LNCaP clone FGC (cell line): Measurements from ENCODE around the gene TEP1.
"Not testable (repeated sequence)": the region's sequence is repeated elsewhere in the genome, so short reads cannot be mapped to it uniquely, and the experiment has no call there.

Source experiments
- DNase-seq: peaks from one replicate; pipeline ENCODE4 v3.0.0-alpha.2; 2011; ENCODE audit warnings: low read depth
- H3K4me3 ChIP-seq: 2 replicates; pipeline ENCODE4 v1.5.1; 2011; ENCODE audit warnings: mild to moderate bottlenecking, low read depth, low read length, control low read depth
- TF ChIP-seq, protein P1 (sequence below): IDR thresholded peaks from 2 replicates; pipeline ENCODE4 v1.5.1; 2012; ENCODE audit warnings: mild to moderate bottlenecking; ENCODE audit not compliant: control insufficient read depth, insufficient read depth; ENCODE audit errors: extremely low read depth

TEP1 gene

DNA sequence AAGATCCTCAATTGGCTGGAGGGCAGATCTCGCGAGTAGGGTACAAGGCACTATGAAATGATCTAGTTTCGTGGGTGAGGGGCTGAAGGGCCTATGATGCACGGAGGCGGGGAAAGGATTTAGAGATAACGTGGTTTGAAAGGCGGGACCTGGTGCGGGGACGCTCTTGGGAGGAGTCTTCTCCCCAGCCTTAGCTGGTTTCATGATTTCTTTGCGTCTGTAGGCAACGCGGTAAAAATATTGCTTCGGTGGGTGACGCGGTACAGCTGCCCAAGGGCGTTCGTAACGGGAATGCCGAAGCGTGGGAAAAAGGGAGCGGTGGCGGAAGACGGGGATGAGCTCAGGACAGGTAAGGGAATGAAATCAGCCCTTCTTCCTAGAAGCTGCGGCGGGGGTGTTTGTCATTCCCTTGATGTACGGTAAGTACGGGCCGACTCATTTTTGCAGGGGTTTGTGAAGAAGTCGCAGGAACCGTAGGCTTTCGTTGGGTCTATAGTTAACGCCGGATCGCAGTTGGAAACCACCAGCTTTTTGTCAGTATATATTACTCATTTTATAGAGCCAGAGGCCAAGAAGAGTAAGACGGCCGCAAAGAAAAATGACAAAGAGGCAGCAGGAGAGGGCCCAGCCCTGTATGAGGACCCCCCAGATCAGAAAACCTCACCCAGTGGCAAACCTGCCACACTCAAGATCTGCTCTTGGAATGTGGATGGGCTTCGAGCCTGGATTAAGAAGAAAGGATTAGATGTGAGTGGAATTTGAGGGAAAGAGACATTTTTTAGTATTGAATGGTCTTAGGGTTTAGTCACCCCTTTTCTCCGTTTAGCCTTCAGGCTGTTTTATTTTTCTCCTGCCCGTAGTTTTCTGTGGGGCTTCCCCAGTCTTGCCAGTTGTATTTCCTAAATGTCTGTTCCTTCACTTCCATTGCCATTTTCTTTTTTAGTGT lies 42.3 kb upstream of the TEP1 start:
- TF ChIP-seq, protein P1, sequence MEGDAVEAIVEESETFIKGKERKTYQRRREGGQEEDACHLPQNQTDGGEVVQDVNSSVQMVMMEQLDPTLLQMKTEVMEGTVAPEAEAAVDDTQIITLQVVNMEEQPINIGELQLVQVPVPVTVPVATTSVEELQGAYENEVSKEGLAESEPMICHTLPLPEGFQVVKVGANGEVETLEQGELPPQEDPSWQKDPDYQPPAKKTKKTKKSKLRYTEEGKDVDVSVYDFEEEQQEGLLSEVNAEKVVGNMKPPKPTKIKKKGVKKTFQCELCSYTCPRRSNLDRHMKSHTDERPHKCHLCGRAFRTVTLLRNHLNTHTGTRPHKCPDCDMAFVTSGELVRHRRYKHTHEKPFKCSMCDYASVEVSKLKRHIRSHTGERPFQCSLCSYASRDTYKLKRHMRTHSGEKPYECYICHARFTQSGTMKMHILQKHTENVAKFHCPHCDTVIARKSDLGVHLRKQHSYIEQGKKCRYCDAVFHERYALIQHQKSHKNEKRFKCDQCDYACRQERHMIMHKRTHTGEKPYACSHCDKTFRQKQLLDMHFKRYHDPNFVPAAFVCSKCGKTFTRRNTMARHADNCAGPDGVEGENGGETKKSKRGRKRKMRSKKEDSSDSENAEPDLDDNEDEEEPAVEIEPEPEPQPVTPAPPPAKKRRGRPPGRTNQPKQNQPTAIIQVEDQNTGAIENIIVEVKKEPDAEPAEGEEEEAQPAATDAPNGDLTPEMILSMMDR = no peak
- peak overlapping the region; percentile 96 for H3K4me3 ChIP-seq
- DNase-seq = peak; percentile 80

DNA sequence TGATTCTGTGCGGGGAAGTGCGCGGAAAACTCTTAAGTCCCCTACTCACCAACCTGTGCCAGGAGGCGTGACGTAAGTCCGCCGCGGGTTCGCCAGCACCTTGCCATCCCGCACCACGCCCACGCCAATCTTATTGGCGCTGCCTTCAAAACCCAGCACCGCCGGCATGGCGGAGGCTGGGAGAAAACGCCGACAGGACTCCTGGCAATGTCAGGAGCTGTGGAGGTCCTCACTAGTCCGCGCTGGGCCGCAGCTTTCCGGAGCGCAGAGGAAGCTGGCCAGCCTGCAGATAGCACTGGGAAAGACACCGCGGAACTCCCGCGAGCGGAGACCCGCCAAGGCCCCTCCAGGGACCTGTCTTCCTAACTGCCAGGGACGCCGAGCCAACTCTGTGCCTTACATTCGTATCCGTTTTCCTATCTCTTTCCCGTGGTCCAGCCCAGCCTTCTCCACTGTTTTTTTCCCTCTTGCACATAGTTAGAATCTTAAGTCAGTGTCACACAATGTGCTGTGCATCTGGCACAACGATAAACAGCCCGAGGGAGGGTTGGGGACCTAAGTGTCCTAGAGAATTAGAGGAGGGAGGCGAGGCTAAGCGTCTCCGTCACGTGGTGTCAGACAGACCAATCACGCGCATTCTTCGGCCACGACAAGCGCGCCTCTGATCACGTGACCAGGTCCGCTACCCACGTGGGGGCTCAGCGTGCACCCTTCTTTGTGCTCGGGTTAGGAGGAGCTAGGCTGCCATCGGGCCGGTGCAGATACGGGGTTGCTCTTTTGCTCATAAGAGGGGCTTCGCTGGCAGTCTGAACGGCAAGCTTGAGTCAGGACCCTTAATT lies 41.4 kb upstream of the TEP1 start, which contains the start of the genes APEX1 and OSGEP:
TSS of gene APEX1 (plus strand) at position 711 of the 839 bp plus-strand sequence. CDS start 420 bp downstream, outside the sequence.
TSS of gene OSGEP (minus strand) at position 297 of the 839 bp plus-strand sequence. CDS start at position 168, 129 bp downstream.
- TF ChIP-seq, protein P1 = no peak
- H3K4me3 ChIP-seq = peak within 1 kb of the TSS; percentile 96
- DNase-seq = peak; percentile 99

DNA sequence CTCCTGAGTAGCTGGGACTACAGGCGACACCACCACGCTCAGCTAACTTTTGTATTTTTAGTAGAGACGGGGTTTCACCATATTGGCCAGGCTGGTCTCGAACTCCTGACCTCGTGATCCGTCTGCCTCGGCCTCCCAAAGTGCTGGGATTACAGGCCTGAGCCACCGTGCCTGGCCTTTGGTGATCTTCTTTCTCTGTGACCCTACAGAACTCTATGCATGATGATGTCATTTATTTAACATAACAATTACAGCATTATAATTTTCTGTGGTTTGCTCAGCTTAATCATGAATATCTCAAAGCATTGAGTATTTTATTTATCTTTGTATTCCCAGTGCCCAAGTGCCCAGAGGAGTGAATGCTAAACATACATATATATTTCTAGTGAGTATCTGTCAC lies 39.5 kb upstream of the TEP1 start:
- H3K4me3 ChIP-seq, DNase-seq: not testable (repeated sequence)

DNA sequence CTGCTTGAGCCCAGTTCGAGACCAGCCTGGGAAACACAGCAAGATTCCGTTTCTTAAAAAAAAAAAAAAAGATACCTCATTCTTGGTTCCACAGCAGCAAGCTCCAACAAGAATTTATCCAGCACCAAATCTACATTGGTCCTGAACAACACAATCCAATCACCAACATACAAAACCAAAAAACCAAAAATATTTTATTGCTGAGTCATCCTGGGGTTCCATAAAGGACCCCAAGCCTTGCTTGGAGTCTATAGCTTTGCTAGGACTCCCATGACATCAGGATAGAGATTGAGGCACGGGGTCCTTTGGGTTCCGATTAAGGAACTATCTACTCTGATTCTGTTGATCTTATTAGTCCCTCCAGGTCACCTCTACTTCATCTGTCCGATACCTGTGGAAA lies 33.6 kb upstream of the TEP1 start:
- TF ChIP-seq, protein P1 = no peak

DNA sequence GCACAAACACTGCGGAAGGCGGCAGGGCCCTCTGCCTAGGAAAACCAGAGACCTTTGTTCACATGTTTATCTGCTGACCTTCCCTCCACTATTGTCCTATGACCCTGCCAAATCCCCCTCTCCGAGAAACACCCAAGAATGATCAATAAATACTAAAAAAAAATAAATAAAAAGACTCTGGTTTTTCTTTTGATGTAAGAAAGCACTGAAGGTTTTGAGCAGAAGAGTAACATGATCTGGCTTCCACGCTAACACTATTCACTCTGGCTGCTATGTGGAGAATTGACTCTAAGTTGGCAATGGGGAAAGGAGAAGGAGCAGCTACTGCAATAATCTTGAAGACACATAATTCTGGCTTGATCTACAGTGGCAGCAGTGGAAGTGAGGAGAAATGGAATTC lies 30.3 kb upstream of the TEP1 start:
- H3K4me3 ChIP-seq, DNase-seq: not testable (repeated sequence)

More for the DNA sequence above, 33.6 kb upstream of the TEP1 start:
- DNase-seq = no peak
- H3K4me3 ChIP-seq = no peak overlapping the region

DNA sequence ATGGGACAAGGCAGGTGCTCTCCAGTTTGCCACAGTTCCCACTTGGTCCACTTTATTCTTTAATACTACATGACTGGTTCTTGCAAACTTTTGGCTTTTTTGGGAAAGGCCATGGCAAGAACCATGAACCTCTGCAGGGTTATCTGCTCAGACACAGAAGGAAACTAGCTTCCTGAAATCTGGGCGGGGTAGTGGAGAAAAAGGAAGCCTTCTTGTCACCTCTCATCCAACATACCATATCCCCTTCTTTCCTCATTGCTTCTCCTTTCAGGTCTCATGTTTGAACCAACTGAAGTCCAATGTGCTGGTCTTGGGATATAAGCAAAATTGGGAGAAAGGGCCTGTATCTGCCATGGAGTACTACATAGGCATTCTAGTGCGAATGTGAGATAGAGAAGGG lies 28.2 kb upstream of the TEP1 start:
- TF ChIP-seq, protein P1 = no peak
- no peak for DNase-seq
- no peak overlapping the region for H3K4me3 ChIP-seq

DNA sequence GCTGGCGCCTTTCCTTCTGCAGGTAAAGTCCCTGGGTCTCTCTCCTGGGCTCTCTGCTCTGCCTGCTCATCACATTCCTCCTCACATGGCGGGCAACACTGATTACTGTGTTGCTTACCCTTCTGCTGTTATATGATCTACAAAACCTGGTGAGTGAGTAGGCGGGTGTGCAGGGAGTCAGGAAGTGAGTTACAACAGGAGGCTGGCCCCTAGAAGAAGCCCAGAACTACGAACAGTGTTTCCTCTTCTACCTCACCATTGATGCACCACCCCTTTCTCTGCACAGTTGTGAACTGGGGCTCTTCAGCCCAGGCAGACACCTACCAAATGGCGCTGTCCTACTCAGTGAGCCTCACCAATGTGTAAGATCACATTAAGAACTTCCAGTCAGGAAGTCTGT lies 27.6 kb upstream of the TEP1 start:
- no peak for DNase-seq
- H3K4me3 ChIP-seq = no peak overlapping the region
- TF ChIP-seq, protein P1 = no peak
